PFSK-1 (cell line): Measurements from ENCODE around the gene MSANTD7.

ENCODE experiments used
- FOXP2 ChIP-seq: optimal IDR thresholded peaks from 2 replicates; pipeline ENCODE3; 2011; ENCODE audit warnings: borderline replicate concordance, control low read depth, inconsistent platforms; ENCODE audit not compliant: insufficient read depth; ENCODE audit errors: extremely low read length, extremely low read depth
- POLR2AphosphoS5 ChIP-seq: IDR thresholded peaks from 2 replicates; pipeline ENCODE4 v1.6.1; 2012; ENCODE audit warnings: low read depth, mild to moderate bottlenecking, control low read depth, low read length, moderate library complexity
- REST ChIP-seq, 2 experiments: IDR thresholded peaks; 2 replicates each; pipeline versions ENCODE4 v1.6.1 to v1.8.0; 2011 to 2012; ENCODE audit warnings: low read depth in 2 of 2, low read length in 2 of 2, control low read depth in 1 of 2, inconsistent platforms in 1 of 2, mild to moderate bottlenecking in 1 of 2, moderate library complexity in 1 of 2; ENCODE audit not compliant: insufficient read depth in 1 of 2
- SIN3A ChIP-seq: IDR thresholded peaks from 2 replicates; pipeline ENCODE4 v1.6.1; 2012; ENCODE audit warnings: mild to moderate bottlenecking, low read length, moderate library complexity, borderline replicate concordance; ENCODE audit not compliant: insufficient read depth
- TAF1 ChIP-seq: IDR thresholded peaks from 2 replicates; pipeline ENCODE4 v1.6.1; 2012; ENCODE audit warnings: low read length, control low read depth, borderline replicate concordance; ENCODE audit not compliant: insufficient read depth

Gene MSANTD7

DNA sequence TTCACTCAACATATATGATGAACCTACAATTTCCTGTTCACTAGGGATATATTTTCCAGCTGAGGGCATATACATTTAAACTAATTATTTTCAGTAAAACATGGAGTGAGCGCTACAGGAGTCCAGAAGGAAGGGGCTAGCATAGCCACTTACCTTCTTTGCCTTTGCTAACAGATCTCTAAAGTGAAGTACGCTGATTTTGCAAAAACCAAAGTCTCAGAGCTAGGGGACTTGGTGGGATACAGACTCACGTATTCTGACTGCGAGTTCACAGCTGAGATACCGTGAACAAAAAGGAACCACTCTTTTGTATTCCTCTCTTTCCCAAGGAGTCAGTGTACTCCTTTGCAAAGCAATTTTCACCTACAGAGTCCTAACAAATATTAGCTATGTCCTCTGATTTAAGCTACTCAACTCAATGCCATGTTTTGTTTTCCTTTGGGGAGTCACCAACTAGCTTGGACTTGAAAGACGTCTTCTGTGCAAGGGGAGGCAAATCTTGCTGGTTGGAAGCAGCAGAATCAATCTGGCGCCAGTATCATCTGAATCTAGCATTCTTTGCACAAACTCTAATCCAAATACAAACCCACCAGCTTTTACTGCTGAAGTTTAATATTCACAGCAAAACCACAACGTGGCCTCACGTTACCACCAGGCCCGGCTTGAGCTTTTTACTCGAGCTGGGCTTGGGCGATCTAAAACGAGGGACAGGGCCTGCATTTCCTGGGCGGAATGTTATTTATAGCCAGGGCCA is 926 bp upstream of the MSANTD7 start:
- TF ChIP-seq REST (IDR thresholded peaks at IDR 0.05; ENCODE audit: insufficient read depth in 1 of 2, low read depth in 2 of 2, low read length in 2 of 2) (no peak), TAF1 (no peak), POLR2AphosphoS5 (no peak), SIN3A (no peak), FOXP2 (no peak)

GRCh38 chr10:14838582-14839304 is 637 bp downstream of the MSANTD7 start:
- no peak for TF ChIP-seq FOXP2
- TF ChIP-seq TAF1: no peak
- TF ChIP-seq POLR2AphosphoS5: no peak
- TF ChIP-seq SIN3A: no peak
- no peak for TF ChIP-seq REST (IDR thresholded peaks at IDR 0.05; ENCODE audit: insufficient read depth in 1 of 2, low read depth in 2 of 2, low read length in 2 of 2)

DNA sequence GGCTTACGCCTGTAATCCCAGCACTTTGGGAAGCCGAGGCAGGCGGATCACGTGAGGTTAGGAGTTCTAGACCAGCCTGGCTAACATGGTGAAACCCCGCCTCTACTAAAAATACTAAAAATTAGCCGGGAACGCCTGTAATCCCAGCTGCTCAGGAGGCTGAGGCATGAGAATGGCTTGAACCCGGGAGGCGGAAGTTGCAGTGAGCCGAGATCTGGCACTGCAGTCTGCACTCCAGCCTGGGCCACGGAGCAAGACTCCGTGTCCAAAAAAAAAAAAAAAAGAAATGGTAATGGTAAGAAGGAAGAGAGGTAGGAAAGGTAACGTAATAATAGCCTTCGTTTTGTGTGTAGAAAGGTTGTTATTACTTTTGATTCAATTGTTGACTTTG is 1.2 kb downstream of the MSANTD7 start:
- TF ChIP-seq REST (IDR thresholded peaks at IDR 0.05; ENCODE audit: insufficient read depth in 1 of 2, low read depth in 2 of 2, low read length in 2 of 2) (no peak), SIN3A (no peak), FOXP2 (no peak), TAF1 (no peak), POLR2AphosphoS5 (no peak)

DNA sequence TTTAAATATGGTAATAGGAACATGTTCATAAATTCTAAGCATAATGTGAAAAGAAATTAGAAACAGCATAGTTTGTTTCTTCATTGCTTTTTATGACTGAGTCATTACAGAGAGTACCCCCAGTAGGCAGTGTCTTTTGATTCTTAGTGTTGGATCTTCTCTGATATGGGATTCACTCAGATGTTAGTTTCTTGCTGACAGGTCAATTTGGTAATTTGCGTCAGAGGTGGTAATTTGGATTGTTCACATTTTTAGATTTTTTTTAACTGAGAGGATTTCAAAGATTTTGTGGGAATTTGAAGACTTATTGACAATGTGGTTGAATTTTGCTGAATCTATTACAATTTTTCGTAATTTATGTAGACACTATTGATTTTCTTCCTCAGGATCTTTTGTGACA is 2.1 kb downstream of the MSANTD7 start:
- TF ChIP-seq SIN3A: no peak
- no peak for TF ChIP-seq POLR2AphosphoS5
- no peak for TF ChIP-seq TAF1
- TF ChIP-seq REST (IDR thresholded peaks at IDR 0.05; ENCODE audit: insufficient read depth in 1 of 2, low read depth in 2 of 2, low read length in 2 of 2): no peak
- TF ChIP-seq FOXP2: no peak
